GM10847 (cell line): ENCODE measurements around the gene RNF168.

ENCODE experiments used
- POLR2A ChIP-seq: IDR thresholded peaks from 2 replicates; pipeline ENCODE4 v1.6.1; 2011; ENCODE audit not compliant: insufficient read length; ENCODE audit errors: extremely low read depth

Gene RNF168

GRCh38 chr3:196486263-196486662 is 17.3 kb downstream of the RNF168 start:
- no peak for TF ChIP-seq POLR2A

DNA sequence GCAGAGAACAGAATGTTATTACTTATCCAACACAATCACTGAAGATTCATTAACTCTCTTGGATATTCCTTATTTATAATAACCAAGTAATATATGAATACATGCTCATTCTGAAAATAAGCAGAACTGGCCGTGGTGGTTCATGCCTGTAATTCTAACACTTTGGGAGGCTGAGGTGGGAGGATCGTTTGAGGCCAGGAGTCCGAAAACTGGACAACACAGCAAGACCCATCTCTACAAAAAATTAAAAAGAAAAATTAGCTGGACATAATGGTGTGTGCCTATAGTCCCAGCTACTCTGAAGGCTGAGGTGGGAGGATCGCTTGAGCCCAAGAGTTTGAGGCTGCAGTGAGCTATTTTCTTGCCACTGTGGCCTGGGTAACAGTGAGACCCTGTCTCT is 25.9 kb downstream of the RNF168 start:
- TF ChIP-seq POLR2A, result no peak

DNA sequence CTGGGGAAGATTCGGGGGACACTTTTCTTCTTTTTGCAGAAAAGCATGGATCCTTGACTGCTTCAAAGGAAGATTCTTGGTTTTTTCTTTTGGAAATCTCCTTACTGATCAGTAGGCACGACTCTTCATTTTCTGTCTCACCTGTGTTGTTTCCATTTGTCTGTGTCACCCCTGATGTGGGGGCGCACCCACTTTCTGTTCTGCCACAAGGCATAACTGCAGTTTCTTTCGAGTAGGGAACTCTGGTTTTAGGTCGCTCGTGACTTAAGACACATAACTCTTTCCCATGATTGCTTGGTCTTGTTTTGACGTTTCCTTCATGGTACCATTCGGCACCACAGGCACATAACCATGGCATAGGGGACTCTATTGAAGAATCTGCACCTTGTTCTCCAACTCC is 31.3 kb downstream of the RNF168 start:
- TF ChIP-seq POLR2A, result no peak

DNA sequence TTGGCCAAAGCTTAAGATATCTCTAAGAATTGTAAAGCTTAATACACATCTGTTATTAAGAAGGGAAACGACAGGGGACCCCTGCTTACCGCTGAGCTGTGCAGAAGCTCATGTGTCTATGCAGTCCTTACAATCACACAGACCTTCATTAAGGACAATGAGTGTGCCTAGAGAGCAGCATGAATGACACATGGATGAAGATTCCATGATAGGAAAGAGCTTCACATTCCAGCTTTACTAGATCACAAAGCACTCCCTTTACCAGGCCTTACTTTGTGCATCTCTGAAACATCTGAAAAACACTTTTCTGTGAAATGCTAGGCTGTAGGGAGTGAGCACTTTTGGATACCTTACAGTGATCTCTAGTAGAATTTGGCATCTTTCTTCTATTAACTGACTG is 32.0 kb downstream of the RNF168 start:
- no peak for TF ChIP-seq POLR2A

GRCh38 chr3:196463804-196464203 is 39.8 kb downstream of the RNF168 start:
- TF ChIP-seq POLR2A, result no peak

DNA sequence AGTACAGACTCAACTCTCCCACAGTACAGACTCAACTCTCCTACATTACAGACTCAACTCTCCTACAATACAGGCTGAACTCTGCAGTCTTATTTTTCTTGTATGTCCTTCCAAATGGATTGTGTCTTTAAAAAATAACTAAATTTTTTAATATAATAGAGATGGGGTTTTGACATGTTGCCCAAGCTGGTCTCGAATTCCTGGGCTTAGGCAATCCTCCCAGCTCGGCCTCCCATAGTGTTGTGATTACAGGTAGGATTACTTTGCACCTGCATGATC is 40.2 kb downstream of the RNF168 start:
- TF ChIP-seq POLR2A, result no peak

- TF ChIP-seq POLR2A, result no peak
These were observed 45.5 kb downstream of the RNF168 start for GRCh38 chr3:196458063-196458462.

GRCh38 chr3:196454935-196455334 is 48.6 kb downstream of the RNF168 start:
- no peak for TF ChIP-seq POLR2A

- no peak for TF ChIP-seq POLR2A
These were observed 59.1 kb downstream of the RNF168 start for GRCh38 chr3:196444500-196444894.

GRCh38 chr3:196440696-196441095 is 62.9 kb downstream of the RNF168 start:
- no peak for TF ChIP-seq POLR2A

DNA sequence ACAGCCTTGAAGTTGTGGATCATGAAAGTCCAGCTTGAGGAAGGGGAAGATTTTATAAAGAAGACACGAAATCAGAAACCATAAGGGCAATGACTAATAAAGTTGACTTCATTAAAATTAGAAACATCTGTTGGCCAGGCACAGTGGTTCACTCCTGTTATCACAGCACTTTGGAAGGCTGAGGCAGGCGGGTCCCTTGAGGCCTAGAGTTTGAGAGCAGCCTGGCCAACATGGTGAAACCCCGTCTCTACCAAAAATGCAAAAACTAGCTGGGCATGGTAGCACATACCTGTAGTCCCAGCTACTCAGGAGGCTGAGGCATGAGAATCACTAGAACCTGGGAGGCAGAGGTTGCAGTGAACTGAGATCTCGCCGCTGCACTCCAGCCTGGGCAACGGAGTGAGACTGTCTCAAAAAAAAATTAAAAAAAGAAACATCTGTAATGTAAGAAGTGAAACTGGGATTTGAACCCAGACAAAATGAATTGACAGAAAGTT is 63.5 kb downstream of the RNF168 start:
- TF ChIP-seq POLR2A, result no peak

GRCh38 chr3:196432137-196432879 is 71.3 kb downstream of the RNF168 start, which contains the start of gene UBXN7:
UBXN7 (minus strand) TSS chr3:196432427; CDS start chr3:196432399, 28 bp downstream.
- peak; percentile 54 for TF ChIP-seq POLR2A

- no peak for TF ChIP-seq POLR2A
These were observed 72.1 kb downstream of the RNF168 start for GRCh38 chr3:196431181-196432136.

DNA sequence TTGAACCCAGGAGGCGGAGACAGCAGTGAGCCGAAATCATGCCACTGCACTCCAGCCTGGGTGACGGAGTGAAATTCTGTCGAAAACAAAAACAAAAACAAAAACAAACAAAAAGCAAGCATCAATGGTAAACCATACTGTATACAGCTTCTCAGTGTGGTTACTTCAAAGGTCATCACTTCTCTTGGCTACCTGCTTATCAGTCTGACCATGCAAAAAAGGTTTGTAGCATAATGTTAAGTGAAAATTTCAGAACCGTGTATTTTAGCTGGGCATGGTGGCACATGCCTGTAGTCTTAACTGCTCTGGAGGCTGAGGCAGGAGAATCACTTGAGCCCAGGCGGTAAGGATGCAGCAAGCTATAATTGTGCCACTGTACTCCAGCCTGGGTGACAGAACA is 75.5 kb downstream of the RNF168 start:
- no peak for TF ChIP-seq POLR2A

DNA sequence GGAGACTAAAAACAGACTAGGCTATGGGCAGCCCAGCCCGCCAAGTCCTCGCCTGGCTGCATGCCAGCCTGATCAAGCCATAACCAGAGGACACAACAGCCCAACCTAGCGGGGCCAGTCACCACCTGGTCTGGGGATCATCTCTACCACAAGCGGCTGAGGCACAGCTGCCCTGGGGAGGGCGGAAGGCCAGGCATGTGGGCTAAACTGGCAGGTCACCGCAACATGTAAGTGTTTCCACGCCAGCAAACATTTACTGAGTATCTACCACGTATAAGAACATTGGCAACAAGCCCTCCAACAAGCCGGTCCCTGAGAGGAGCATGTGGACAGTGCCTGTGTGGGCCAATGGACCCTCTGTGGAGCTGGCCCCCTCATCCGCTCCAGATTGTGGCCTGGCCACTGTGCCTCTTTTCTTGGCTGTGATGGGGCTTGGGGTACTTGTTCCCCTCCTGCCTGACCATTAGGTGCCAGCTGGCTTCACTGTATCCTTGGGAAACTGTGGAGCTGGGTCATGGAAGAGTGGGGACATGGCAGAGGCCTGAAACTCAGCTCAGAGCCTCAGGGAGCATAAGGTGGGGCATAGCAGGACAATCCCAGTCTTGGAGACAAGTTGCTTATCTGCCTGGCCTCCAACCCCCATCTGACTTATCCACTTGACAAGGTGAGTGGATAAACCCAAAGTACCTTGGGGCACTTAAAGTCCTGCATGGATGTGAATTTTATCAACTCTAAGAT is 80.4 kb downstream of the RNF168 start:
- TF ChIP-seq POLR2A, result no peak
